ENCODE measurements around the gene PHLPP1. TPM values are rescaled to one million over a fixed set of nuclear protein-coding genes. Genes with fewer than 3 reads are reported as not detected.

The PHLPP1 gene
- total and polyA plus RNA-seq, 2 donors (not counting 1 experiment from before 2014, with no cell fraction given), result 3.6 to 5.0 TPM

DNA sequence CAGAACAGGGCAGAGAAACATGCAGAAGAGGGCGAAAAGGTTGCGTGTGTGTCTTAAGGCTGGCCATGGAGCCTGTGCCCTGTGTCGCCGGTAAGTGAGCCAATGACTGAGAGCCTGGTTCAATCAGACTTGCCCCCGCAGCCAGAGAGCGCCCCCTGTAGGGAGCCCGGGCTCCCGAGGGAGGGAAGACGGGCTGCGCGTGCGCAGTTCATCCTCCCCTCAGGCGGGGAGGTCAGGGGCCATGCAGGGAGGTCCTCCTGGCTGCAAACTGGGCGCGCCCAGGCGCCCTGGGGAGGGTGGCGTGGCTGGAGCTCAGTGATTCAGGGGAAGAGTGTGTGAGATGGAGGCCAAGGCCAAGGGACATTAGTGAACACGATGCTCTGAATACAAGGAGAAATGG lies 276.6 kb downstream of the PHLPP1 start:
- Histone ChIP-seq H4K20me1 (ENCODE audit: control insufficient read depth, extremely low read depth, insufficient read depth, low read length) (no peaks in the 10 kb centered on the region), H3K9me3 (ENCODE audit: control insufficient read depth, insufficient read depth, low read depth, low read length) (no peaks in the 10 kb centered on the region), H3K4me3 (replicated peaks in 1 of 4; ENCODE audit: control extremely low read depth in 1 of 4, insufficient read depth in 1 of 4, low read depth in 3 of 4, low read length in 4 of 4) (no peak overlapping the region), H3K4me2 (ENCODE audit: extremely low read depth, insufficient read depth, low read length) (no peak overlapping the region), H3K79me2 (ENCODE audit: control insufficient read depth, insufficient read depth, low read length) (no peaks in the 10 kb centered on the region), H3K27ac (ENCODE audit: insufficient read depth, low read length) (no peak overlapping the region), H3K36me3 (ENCODE audit: control insufficient read depth, insufficient read depth, low read length) (no peaks in the 10 kb centered on the region), H2AFZ (ENCODE audit: low read length) (no peak overlapping the region), H3K9ac (ENCODE audit: insufficient read depth, low read length) (no peak overlapping the region), H3K27me3 (ENCODE audit: control insufficient read depth, insufficient read depth, low read length) (peaks cover 4% of the 10 kb centered on the region), H3K4me1 (ENCODE audit: control insufficient read depth, extremely low read depth, insufficient read depth, low read length) (no peaks in the 10 kb centered on the region)
- TF ChIP-seq EZH2 (IDR thresholded peaks at IDR 0.05; ENCODE audit: low read length, missing control alignments), result no peak
- TF ChIP-seq, protein P1, sequence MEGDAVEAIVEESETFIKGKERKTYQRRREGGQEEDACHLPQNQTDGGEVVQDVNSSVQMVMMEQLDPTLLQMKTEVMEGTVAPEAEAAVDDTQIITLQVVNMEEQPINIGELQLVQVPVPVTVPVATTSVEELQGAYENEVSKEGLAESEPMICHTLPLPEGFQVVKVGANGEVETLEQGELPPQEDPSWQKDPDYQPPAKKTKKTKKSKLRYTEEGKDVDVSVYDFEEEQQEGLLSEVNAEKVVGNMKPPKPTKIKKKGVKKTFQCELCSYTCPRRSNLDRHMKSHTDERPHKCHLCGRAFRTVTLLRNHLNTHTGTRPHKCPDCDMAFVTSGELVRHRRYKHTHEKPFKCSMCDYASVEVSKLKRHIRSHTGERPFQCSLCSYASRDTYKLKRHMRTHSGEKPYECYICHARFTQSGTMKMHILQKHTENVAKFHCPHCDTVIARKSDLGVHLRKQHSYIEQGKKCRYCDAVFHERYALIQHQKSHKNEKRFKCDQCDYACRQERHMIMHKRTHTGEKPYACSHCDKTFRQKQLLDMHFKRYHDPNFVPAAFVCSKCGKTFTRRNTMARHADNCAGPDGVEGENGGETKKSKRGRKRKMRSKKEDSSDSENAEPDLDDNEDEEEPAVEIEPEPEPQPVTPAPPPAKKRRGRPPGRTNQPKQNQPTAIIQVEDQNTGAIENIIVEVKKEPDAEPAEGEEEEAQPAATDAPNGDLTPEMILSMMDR (conservative IDR thresholded peaks at IDR 0.05 in 1 of 2, IDR thresholded peaks at IDR 0.05 in 1 of 2; ENCODE audit: low read depth in 1 of 2, low read length in 2 of 2), result no peak
- no peak for DNase-seq (ENCODE audit: low read depth in 2 of 2)

DNA sequence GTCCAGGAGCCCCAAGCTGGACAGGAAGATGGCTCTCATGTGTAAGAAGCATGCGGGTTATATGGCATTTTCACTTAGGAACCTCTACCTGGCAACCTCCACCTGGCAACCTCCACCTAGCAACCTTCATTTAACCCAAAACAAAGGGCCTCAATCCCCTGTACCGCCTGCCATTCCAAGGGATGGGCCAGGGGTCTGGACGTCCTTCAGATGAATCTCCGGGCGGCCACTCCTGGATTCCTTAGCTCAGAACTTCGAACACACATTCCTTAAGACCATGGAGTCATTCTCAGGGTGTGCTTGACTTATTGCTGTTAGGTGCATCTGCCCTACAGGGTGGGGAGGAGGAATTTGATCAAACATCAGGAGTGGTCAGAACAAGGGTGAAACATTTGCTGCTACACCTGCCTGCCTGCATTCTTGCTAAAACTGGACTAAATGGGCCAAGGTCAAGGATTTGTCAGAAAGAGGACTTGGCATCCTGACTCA lies 277.6 kb downstream of the PHLPP1 start:
- H2AFZ ChIP-seq (ENCODE audit: low read length), result no peak overlapping the region
- no peak overlapping the region for H3K9ac ChIP-seq (ENCODE audit: insufficient read depth, low read length)
- H3K4me2 ChIP-seq (ENCODE audit: extremely low read depth, insufficient read depth, low read length), result no peak overlapping the region
- H3K36me3 ChIP-seq (ENCODE audit: control insufficient read depth, insufficient read depth, low read length), result no peaks in the 10 kb centered on the region
- DNase-seq (ENCODE audit: low read depth in 2 of 2), result no peak
- H3K27ac ChIP-seq (ENCODE audit: insufficient read depth, low read length), result no peak overlapping the region
- TF ChIP-seq EZH2 (IDR thresholded peaks at IDR 0.05; ENCODE audit: low read length, missing control alignments), result no peak
- TF ChIP-seq, protein P1 (conservative IDR thresholded peaks at IDR 0.05 in 1 of 2, IDR thresholded peaks at IDR 0.05 in 1 of 2; ENCODE audit: low read depth in 1 of 2, low read length in 2 of 2), result no peak
- no peaks in the 10 kb centered on the region for H3K9me3 ChIP-seq (ENCODE audit: control insufficient read depth, insufficient read depth, low read depth, low read length)
- peaks cover 4% of the 10 kb centered on the region for H3K27me3 ChIP-seq (ENCODE audit: control insufficient read depth, insufficient read depth, low read length)
- H3K79me2 ChIP-seq (ENCODE audit: control insufficient read depth, insufficient read depth, low read length), result no peaks in the 10 kb centered on the region
- H4K20me1 ChIP-seq (ENCODE audit: control insufficient read depth, extremely low read depth, insufficient read depth, low read length), result no peaks in the 10 kb centered on the region
- no peak overlapping the region for H3K4me3 ChIP-seq (replicated peaks in 1 of 4; ENCODE audit: control extremely low read depth in 1 of 4, insufficient read depth in 1 of 4, low read depth in 3 of 4, low read length in 4 of 4)
- H3K4me1 ChIP-seq (ENCODE audit: control insufficient read depth, extremely low read depth, insufficient read depth, low read length), result no peaks in the 10 kb centered on the region

DNA sequence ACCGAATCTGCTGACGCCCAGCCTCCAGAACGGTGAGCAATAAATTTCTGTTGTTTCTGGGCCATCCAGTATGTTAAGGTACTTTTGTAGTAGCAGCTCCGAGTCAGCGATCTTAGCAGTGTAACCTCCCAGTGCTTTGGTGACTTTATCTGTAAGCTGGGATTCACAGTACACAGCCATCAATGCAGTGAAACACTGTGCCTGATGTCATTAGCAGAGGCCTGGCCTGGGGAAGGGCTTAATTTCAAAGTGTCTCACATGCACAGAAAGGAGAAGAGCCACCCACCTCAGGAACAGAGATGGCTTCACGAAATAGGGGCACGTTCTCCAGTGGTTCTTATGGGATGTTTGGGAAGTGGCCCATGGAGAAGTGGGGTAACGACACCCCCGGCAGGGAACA lies 281.2 kb downstream of the PHLPP1 start:
- Histone ChIP-seq H3K27ac (ENCODE audit: insufficient read depth, low read length) (no peak overlapping the region), H4K20me1 (ENCODE audit: control insufficient read depth, extremely low read depth, insufficient read depth, low read length) (no peaks in the 10 kb centered on the region), H3K4me3 (replicated peaks in 1 of 4; ENCODE audit: control extremely low read depth in 1 of 4, insufficient read depth in 1 of 4, low read depth in 3 of 4, low read length in 4 of 4) (no peak overlapping the region), H3K36me3 (ENCODE audit: control insufficient read depth, insufficient read depth, low read length) (no peaks in the 10 kb centered on the region), H3K79me2 (ENCODE audit: control insufficient read depth, insufficient read depth, low read length) (no peaks in the 10 kb centered on the region), H3K4me2 (ENCODE audit: extremely low read depth, insufficient read depth, low read length) (no peak overlapping the region), H3K9ac (ENCODE audit: insufficient read depth, low read length) (no peak overlapping the region), H2AFZ (ENCODE audit: low read length) (no peak overlapping the region), H3K27me3 (ENCODE audit: control insufficient read depth, insufficient read depth, low read length) (peaks cover 5% of the 10 kb centered on the region), H3K9me3 (ENCODE audit: control insufficient read depth, insufficient read depth, low read depth, low read length) (no peaks in the 10 kb centered on the region), H3K4me1 (ENCODE audit: control insufficient read depth, extremely low read depth, insufficient read depth, low read length) (no peaks in the 10 kb centered on the region)
- TF ChIP-seq, protein P1 (conservative IDR thresholded peaks at IDR 0.05 in 1 of 2, IDR thresholded peaks at IDR 0.05 in 1 of 2; ENCODE audit: low read depth in 1 of 2, low read length in 2 of 2), result no peak
- no peak for TF ChIP-seq EZH2 (IDR thresholded peaks at IDR 0.05; ENCODE audit: low read length, missing control alignments)
- no peak for DNase-seq (ENCODE audit: low read depth in 2 of 2)
